Left renal pelvis (tissue), 4 donors: ENCODE measurements around the gene DAB2IP. TPM values are rescaled to one million over a fixed set of nuclear protein-coding genes. Genes with fewer than 3 reads are reported as not detected.

Experiments
- DNase-seq, 4 donors: peaks; one replicate each; pipeline ENCODE4 v3.0.0-alpha.2; 2013; ENCODE audit warnings: low read depth in 4 of 4, low spot score in 3 of 4
- polyA plus RNA-seq, 4 donors: library from polyadenylated mRNA; unstranded; fragments of 120-200 nt; gene quantifications; one replicate each; pipeline ENCODE4 v1.2.1, GENCODE V29; 2013; ENCODE audit not compliant: insufficient read length in 4 of 4

DAB2IP gene
- polyA plus RNA-seq, 4 donors, result 33.4 to 43.9 (median 39.6) TPM

GRCh38 chr9:121822093-121823085 is 171.0 kb downstream of the DAB2IP start:
- DNase-seq, result no peak

DNA sequence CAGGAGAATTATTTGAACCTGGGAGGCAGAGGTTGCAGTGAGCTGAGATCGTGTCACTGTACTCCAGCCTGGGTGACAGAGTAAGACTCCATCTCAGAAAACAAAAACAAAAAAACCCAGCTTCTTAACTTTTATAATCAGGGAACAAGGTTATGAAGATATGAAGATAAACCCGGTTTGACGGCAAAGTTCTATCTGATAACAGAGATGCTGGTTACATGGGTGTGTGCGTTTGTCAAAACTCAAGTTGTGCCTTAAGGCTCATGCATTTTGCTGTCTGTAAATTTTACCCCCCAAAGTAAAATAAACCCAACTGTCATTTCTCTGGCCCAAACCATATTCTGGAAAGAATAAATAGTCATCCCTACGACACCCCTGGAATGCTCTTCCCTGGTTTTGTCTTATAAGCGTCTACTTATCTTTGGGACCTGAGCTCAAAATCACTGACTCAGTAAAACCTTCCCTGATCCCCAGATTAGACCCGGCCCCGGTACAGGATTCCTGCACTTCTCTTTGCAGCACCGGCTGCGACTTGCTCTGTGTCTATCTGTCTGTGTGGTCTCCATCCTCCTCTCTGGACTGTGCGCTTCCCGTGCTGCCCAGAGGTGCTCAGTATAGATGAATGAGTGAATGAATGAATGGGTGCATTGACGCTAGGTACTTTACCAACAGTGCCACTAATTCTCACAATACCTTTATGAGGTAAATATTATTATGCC is 172.2 kb downstream of the DAB2IP start:
- no peak for DNase-seq

- DNase-seq, result no peak
Observed at GRCh38 chr9:121824651-121825030, 173.2 kb downstream of the DAB2IP start.

- DNase-seq, result no peak
Observed at GRCh38 chr9:121825031-121825691, 173.7 kb downstream of the DAB2IP start.

DNA sequence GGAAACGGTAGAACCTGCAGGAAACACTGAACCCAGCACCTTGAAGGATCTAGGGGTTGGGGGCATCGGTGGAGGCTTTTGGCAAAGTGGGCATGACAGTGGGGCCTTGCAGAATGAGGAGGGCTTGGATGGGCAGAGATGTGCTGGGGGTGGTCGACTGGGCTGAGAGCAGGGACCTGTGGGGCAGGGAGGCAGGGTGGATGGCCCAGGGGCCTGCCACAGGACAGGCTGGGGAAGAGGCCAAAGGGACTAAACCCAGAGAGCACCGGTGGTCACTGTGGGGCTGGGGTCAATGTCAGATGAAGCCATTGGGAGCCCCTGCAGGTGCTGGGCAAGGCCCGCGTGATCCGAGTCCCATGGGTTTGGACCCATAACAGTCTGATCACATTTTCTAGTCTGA is 175.3 kb downstream of the DAB2IP start:
- DNase-seq, result no peak

DNA sequence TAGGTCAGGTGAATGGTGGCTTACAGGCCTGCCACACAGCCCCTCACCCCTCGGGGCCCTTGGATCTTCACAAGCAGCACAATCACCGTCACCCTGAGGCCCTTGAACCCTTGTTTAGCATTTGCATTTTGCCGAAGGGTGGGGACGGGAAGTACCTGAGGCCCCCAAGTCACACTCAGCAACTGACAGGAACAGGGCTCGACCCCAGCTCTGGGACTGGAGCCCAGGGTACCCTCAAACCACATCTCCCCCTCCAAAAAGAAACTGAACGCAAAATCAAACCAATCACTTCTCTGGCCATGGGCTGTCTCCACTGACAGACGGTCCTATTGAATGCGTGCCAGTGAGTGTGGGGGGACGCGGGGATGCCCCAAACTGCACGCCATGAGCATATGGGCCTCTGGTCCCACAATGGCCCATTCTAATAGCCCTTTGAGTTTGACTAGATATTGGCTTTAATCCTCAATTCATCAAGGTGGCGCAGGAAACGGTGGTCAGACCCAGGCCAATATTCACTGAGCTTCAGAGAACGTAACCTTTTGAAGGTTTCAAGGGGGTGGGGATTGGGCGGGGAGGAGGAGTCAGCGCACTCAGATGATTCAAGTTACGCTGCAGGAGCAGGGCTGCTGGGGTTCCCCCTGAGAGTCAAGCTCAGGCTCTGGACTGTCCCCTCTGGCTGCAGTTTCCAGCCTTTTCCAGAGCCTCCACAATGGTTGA is 176.0 kb downstream of the DAB2IP start:
- no peak for DNase-seq

DNA sequence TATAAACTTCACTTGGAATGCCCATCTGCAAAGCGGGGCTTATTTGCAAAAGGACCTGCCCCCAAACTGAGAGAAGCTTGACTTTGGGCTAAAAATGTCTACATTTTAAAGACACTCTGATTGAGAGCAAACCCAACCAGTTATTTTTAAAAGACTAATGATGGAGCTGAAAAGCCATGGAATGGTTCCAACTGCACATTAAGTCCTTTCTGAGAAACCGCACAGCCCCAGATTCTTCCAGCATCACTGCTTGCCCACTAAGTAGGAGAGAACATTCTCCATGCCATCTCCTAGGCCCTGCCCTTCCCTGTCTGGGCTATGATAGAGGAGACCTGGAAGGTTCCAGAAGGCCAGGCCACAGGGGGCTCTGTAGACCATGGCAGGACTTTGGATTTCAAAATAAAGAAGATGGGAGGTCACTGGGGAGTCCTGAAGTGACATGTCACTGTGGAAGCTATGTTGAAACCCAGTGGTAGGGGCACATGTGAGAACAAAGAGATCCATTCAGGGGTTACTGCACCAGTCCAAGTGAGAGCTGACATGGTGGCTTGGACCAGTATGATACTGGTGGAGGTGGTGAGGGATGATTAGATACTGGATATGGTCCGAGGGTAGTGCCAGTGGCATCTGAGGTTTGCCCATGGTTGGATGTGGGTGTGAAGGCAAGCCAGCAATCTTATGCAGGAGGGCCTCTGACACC is 179.2 kb downstream of the DAB2IP start:
- DNase-seq, result no peak

GRCh38 chr9:121831869-121832268 is 180.4 kb downstream of the DAB2IP start:
- no peak for DNase-seq

- DNase-seq, result no peak
Observed at GRCh38 chr9:121833061-121833460, 181.6 kb downstream of the DAB2IP start.

Other genes starting within 250 kb of the DAB2IP start
- gene GGTA1, start 151.8 kb upstream of the DAB2IP start, polyA plus RNA-seq, result 10 to 100 TPM in 1 of 4 donors, 1 to 10 TPM in 3; 5.6 to 19.4 (median 6.4) TPM